Spinal cord (tissue), 10 donors: ENCODE results near the gene KIF3A. TPM values are rescaled to one million over a fixed set of nuclear protein-coding genes. Genes with fewer than 3 reads are reported as not detected.

Experiments
- DNase-seq, 6 donors: peaks; one replicate each; pipeline versions ENCODE4 v3.0.0 to v3.0.0-alpha.2; 2013 to 2015; ENCODE audit warnings: low spot score in 6 of 6, low read depth in 4 of 6
- H3K27ac ChIP-seq: one replicate; pipeline ENCODE4 v1.5.1; 2013; ENCODE audit warnings: low read depth, low read length, control low read depth
- H3K27me3 ChIP-seq: one replicate; pipeline ENCODE4 v1.6.1; 2013; ENCODE audit warnings: low read length; ENCODE audit not compliant: control insufficient read depth, insufficient read depth
- H3K36me3 ChIP-seq: one replicate; pipeline ENCODE4 v1.6.1; 2013; ENCODE audit warnings: low read length; ENCODE audit not compliant: control insufficient read depth, insufficient read depth
- H3K4me1 ChIP-seq: one replicate; pipeline ENCODE4 v1.6.1; 2013; ENCODE audit warnings: low read length; ENCODE audit not compliant: control insufficient read depth, insufficient read depth
- H3K4me3 ChIP-seq: one replicate; pipeline ENCODE4 v1.5.1; 2013; ENCODE audit warnings: low read depth, low read length, control low read depth
- H3K9me3 ChIP-seq: one replicate; pipeline ENCODE4 v1.6.1; 2013; ENCODE audit warnings: low read length; ENCODE audit not compliant: control insufficient read depth, insufficient read depth
- WGBS: methylation state at CpG from one replicate; pipeline ENCODE4 v1.1.5; 2013; ENCODE audit warnings: missing lambda C conversion rate; ENCODE audit not compliant: insufficient coverage; 5-methylcytosine and 5-hydroxymethylcytosine counted together
- polyA plus RNA-seq, 2 donors: library from polyadenylated mRNA; unstranded; fragments of 120-200 nt; gene quantifications; one replicate each; pipeline ENCODE4 v1.2.1, GENCODE V29; 2013; ENCODE audit not compliant: insufficient read length in 2 of 2
- total RNA-seq, 2 donors: library from RNA; depleted of rRNA in 1 of 2; stranded (reverse); fragments of 120-200 nt in 1 of 2; fragments of >200 nt in 1 of 2; gene quantifications; one replicate each; pipeline versions ENCODE4 v1.2.3 to v1.2.4, GENCODE V29; 2013 to 2014
- donor health status: healthy.

The KIF3A gene
- total and polyA plus RNA-seq, 4 donors = 42.3 to 97.6 (median 86.6) TPM

- no peaks in the 10 kb centered on the region for H3K9me3 ChIP-seq
- 93% methylated on average over 20 of the region's 23 CpGs for WGBS
- H3K36me3 ChIP-seq = no peaks in the 10 kb centered on the region
- peaks cover 10% of the 10 kb centered on the region for H3K27me3 ChIP-seq
- no peak overlapping the region for H3K4me3 ChIP-seq
- peaks cover 22% of the 10 kb centered on the region for H3K4me1 ChIP-seq
- DNase-seq = no peak
- no peak overlapping the region for H3K27ac ChIP-seq
Measured at GRCh38 chr5:132659598-132660493, 77.5 kb downstream of the KIF3A start.

DNA sequence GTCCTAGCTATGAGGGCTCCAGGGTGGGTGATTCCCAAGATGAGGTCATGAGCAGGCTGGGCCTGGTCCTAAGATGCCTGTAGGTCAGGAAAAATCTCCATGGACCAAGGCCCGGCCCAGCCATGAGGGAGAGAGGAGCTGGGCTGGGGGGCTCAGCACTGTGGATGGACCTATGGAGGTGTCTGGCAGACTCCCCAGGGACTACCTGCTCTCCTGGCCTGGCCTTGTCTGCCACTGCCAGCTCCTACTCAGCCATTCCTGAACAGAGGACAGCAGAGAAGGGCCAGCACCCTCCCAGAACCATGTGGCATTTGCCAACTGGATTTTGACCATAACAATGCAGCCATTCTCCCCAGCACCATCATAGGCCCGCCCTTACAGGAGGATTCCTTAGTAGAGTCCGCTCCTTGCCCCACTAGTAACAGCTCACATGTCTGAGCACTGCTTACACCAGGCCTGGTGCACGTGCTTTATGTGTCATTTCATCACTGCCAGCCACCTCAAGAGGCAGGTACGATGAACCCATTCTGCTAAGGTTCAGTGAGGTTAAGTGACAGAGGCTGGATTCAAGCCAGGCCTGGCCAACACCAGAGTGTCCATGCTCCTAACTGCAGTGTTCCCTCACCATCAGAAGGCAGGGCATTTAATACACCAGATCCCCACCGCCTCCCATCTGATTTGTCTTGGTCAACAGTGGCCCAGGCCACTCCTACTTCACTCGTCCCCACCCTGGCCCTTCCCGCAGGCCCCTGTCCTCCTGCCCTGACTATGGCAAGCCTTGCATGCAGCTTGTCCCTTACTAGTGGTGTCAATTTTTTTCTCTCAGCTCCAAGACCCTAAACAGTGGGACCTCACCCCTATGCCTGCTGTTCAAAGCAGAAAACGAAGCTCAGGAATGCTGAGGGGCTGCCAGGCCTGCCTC lies 78.7 kb downstream of the KIF3A start:
- Histone ChIP-seq H3K4me3 (no peak overlapping the region), H3K27me3 (peaks cover 15% of the 10 kb centered on the region), H3K27ac (no peak overlapping the region), H3K9me3 (no peaks in the 10 kb centered on the region), H3K4me1 (peaks cover 18% of the 10 kb centered on the region), H3K36me3 (no peaks in the 10 kb centered on the region)
- no peak for DNase-seq
- 89% methylated on average over 8 of the region's 9 CpGs for WGBS

DNA sequence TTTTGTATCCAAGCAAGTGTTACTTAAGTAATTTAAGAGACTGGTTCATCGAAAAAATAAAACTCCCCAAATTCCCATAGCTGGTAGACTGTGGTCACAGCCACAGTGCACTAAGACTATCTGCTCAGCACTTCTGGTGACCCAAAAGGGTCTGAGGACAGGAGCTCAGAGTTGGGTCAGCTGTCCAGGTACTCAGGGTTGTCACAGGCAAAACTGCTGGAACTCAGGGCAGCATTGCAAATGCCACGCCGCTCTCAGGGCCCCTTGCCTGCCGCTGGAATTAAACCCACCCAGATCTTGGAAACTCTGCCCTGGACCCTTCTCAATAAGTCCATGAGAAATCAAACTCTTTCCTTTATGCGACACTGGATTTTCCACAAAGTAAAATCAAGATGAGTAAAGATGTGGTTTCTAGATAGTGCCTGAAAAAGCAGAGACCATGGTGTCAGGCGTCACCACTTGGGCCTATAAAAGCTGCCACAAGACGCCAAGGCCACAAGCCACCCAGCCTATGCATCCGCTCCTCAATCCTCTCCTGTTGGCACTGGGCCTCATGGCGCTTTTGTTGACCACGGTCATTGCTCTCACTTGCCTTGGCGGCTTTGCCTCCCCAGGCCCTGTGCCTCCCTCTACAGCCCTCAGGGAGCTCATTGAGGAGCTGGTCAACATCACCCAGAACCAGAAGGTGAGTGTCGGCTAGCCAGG lies 79.5 kb downstream of the KIF3A start, which contains the start of gene IL13:
Gene IL13, plus strand, starts transcription at position 498 of the 705 bp plus-strand sequence. Its CDS starts 14 bp downstream, at position 512.
- no peak within 1 kb of the TSS for H3K27ac ChIP-seq
- no peaks in the 10 kb centered on the region for H3K36me3 ChIP-seq
- DNase-seq = no peak
- H3K9me3 ChIP-seq = no peaks in the 10 kb centered on the region
- 97% methylated on average over 9 of the region's 12 CpGs for WGBS
- peaks cover 15% of the 10 kb centered on the region for H3K27me3 ChIP-seq
- no peak within 1 kb of the TSS for H3K4me3 ChIP-seq
- H3K4me1 ChIP-seq = peaks cover 13% of the 10 kb centered on the region

GRCh38 chr5:132656774-132657355 lies 80.5 kb downstream of the KIF3A start:
- Histone ChIP-seq H3K4me3 (peak overlapping the region; percentile 12), H3K27ac (no peak overlapping the region), H3K4me1 (peaks cover 12% of the 10 kb centered on the region), H3K9me3 (no peaks in the 10 kb centered on the region), H3K27me3 (peaks cover 15% of the 10 kb centered on the region), H3K36me3 (no peaks in the 10 kb centered on the region)
- 57% methylated on average over 6 of the region's 12 CpGs for WGBS
- DNase-seq = no peak

GRCh38 chr5:132655821-132656773 lies 81.2 kb downstream of the KIF3A start:
- H3K27ac ChIP-seq = no peak overlapping the region
- peak in 3 of 6 donors; percentile 19 to 68 (median 53) for DNase-seq
- WGBS = 2% methylated on average over 90 of the region's 92 CpGs

GRCh38 chr5:132653716-132654115 lies 83.6 kb downstream of the KIF3A start:
- peaks cover 2% of the 10 kb centered on the region for H3K9me3 ChIP-seq
- H3K36me3 ChIP-seq = no peaks in the 10 kb centered on the region
- H3K27me3 ChIP-seq = peaks cover 15% of the 10 kb centered on the region
- H3K4me1 ChIP-seq = peaks cover 12% of the 10 kb centered on the region
- no peak overlapping the region for H3K27ac ChIP-seq
- WGBS = 40% methylated on average over 5 of the region's 7 CpGs
- H3K4me3 ChIP-seq = no peak overlapping the region
- no peak for DNase-seq

More at GRCh38 chr5:132655821-132656773, 81.2 kb downstream of the KIF3A start:
- Histone ChIP-seq H3K4me3 (peak overlapping the region; percentile 12), H3K36me3 (no peaks in the 10 kb centered on the region), H3K4me1 (peaks cover 12% of the 10 kb centered on the region), H3K27me3 (peaks cover 15% of the 10 kb centered on the region), H3K9me3 (no peaks in the 10 kb centered on the region)

GRCh38 chr5:132651838-132652469 lies 85.4 kb downstream of the KIF3A start:
- Histone ChIP-seq H3K4me1 (peaks cover 11% of the 10 kb centered on the region), H3K9me3 (peaks cover 4% of the 10 kb centered on the region), H3K4me3 (no peak overlapping the region), H3K27ac (no peak overlapping the region), H3K36me3 (no peaks in the 10 kb centered on the region), H3K27me3 (peaks cover 15% of the 10 kb centered on the region)
- WGBS = 100% methylated on average over 1 of the region's 4 CpGs
- DNase-seq = no peak

GRCh38 chr5:132648355-132648754 lies 89.0 kb downstream of the KIF3A start:
- no peak overlapping the region for H3K4me3 ChIP-seq
- no peaks in the 10 kb centered on the region for H3K36me3 ChIP-seq
- no peak overlapping the region for H3K27ac ChIP-seq
- H3K9me3 ChIP-seq = peaks cover 4% of the 10 kb centered on the region
- no peaks in the 10 kb centered on the region for H3K27me3 ChIP-seq
- no peaks in the 10 kb centered on the region for H3K4me1 ChIP-seq
- no peak for DNase-seq
- WGBS = 100% methylated on average over 1 of the region's 1 CpG
